Measurements from ENCODE around the gene DOCK10.

The DOCK10 gene

DNA sequence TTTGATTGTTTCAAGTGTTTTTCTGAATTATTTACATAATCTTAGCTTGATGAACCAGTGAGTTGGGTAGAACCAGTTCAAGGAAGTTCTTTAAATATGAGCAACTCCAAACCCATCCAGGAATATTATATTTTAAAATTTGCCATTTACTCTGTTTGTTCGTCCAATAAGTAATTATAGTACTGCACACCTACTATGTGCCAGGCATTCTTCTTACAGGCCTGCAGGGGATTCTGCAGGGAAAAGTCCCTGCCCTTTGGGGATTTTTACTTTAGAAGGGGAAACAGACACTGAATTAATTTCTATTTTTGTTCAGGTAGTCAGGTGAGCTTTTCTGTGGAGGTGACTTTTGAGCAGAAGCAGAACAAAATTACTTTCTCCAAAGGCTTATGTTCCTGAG lies 146.9 kb downstream of the DOCK10 start:
- no peak for TF ChIP-seq ZBTB7A (IDR thresholded peaks at IDR 0.05; ENCODE audit: low read depth)
- no peak for TF ChIP-seq YY1 (IDR thresholded peaks at IDR 0.05; ENCODE audit: low read depth)
- TF ChIP-seq TCF12 (IDR thresholded peaks at IDR 0.05; ENCODE audit: low read depth) = no peak
- no peak for TF ChIP-seq CREB1 (IDR thresholded peaks at IDR 0.05; ENCODE audit: low read depth)
- TF ChIP-seq FOXM1 (IDR thresholded peaks at IDR 0.05; ENCODE audit: borderline replicate concordance, low read depth) = no peak
- no peak for TF ChIP-seq NFIC (IDR thresholded peaks at IDR 0.05)
- TF ChIP-seq EP300 (IDR thresholded peaks at IDR 0.05; ENCODE audit: borderline replicate concordance) = no peak
- TF ChIP-seq TEAD4 (IDR thresholded peaks at IDR 0.05) = no peak
- TF ChIP-seq CEBPB (IDR thresholded peaks at IDR 0.05) = no peak
- no peak for TF ChIP-seq REST (IDR thresholded peaks at IDR 0.05; ENCODE audit: low read depth)

- TF ChIP-seq CEBPB (IDR thresholded peaks at IDR 0.05) = no peak
Observed at GRCh38 chr2:224894356-224894755, 147.9 kb downstream of the DOCK10 start.

- TF ChIP-seq TAF1 (IDR thresholded peaks at IDR 0.05; ENCODE audit: low read depth) = no peak
- TF ChIP-seq YY1 (IDR thresholded peaks at IDR 0.05; ENCODE audit: low read depth) = no peak
- TF ChIP-seq FOXM1 (IDR thresholded peaks at IDR 0.05; ENCODE audit: borderline replicate concordance, low read depth) = no peak
- no peak for TF ChIP-seq NFIC (IDR thresholded peaks at IDR 0.05)
- TF ChIP-seq USF1 (IDR thresholded peaks at IDR 0.05) = no peak
- TF ChIP-seq ZBTB7A (IDR thresholded peaks at IDR 0.05; ENCODE audit: low read depth) = no peak
- TF ChIP-seq, protein P1, sequence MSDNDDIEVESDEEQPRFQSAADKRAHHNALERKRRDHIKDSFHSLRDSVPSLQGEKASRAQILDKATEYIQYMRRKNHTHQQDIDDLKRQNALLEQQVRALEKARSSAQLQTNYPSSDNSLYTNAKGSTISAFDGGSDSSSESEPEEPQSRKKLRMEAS (IDR thresholded peaks at IDR 0.05) = no peak
Observed at GRCh38 chr2:224893848-224894247, 148.4 kb downstream of the DOCK10 start.

- no peak for TF ChIP-seq USF1 (IDR thresholded peaks at IDR 0.05)
- TF ChIP-seq FOXM1 (IDR thresholded peaks at IDR 0.05; ENCODE audit: borderline replicate concordance, low read depth) = no peak
- TF ChIP-seq CREB1 (IDR thresholded peaks at IDR 0.05; ENCODE audit: low read depth) = no peak
- no peak for TF ChIP-seq YY1 (IDR thresholded peaks at IDR 0.05; ENCODE audit: low read depth)
- TF ChIP-seq RAD21 (IDR thresholded peaks at IDR 0.05; ENCODE audit: low read depth) = no peak
- no peak for TF ChIP-seq EP300 (IDR thresholded peaks at IDR 0.05; ENCODE audit: borderline replicate concordance)
- TF ChIP-seq EGR1 (IDR thresholded peaks at IDR 0.05) = no peak
- TF ChIP-seq TAF1 (IDR thresholded peaks at IDR 0.05; ENCODE audit: low read depth) = no peak
- no peak for TF ChIP-seq REST (IDR thresholded peaks at IDR 0.05; ENCODE audit: low read depth)
- no peak for TF ChIP-seq TCF12 (IDR thresholded peaks at IDR 0.05; ENCODE audit: low read depth)
- TF ChIP-seq ZBTB7A (IDR thresholded peaks at IDR 0.05; ENCODE audit: low read depth) = no peak
- TF ChIP-seq TEAD4 (IDR thresholded peaks at IDR 0.05) = no peak
- TF ChIP-seq, protein P1 (IDR thresholded peaks at IDR 0.05) = no peak
Observed at GRCh38 chr2:224892574-224893204, 149.6 kb downstream of the DOCK10 start.

DNA sequence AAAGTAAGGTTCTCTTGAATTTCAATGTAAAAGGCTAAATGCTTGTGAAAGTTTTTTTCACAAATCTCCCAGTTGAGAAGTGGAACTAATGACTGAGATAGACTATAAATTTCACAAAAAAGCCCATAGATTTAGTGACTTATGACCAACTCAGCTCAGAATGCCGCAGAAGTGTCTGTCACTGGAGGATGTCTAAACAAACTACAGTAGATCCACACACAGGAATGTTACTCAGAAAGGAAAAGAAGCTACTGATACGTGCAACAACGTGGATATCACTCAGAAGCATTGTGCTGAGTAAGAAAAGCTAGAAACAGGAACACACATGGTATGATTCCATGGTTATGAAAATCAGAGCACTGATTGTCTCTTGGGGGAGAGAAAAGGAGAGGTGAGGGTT lies 151.9 kb downstream of the DOCK10 start:
- no peak for TF ChIP-seq EP300 (IDR thresholded peaks at IDR 0.05; ENCODE audit: borderline replicate concordance)
- no peak for TF ChIP-seq TEAD4 (IDR thresholded peaks at IDR 0.05)
- TF ChIP-seq CEBPB (IDR thresholded peaks at IDR 0.05) = no peak
- TF ChIP-seq REST (IDR thresholded peaks at IDR 0.05; ENCODE audit: low read depth) = no peak
- TF ChIP-seq USF1 (IDR thresholded peaks at IDR 0.05) = no peak
- TF ChIP-seq, protein P1 (IDR thresholded peaks at IDR 0.05) = no peak
- TF ChIP-seq EGR1 (IDR thresholded peaks at IDR 0.05) = no peak
- TF ChIP-seq YY1 (IDR thresholded peaks at IDR 0.05; ENCODE audit: low read depth) = no peak
- TF ChIP-seq TCF12 (IDR thresholded peaks at IDR 0.05; ENCODE audit: low read depth) = no peak
- no peak for TF ChIP-seq RAD21 (IDR thresholded peaks at IDR 0.05; ENCODE audit: low read depth)
- TF ChIP-seq ZBTB7A (IDR thresholded peaks at IDR 0.05; ENCODE audit: low read depth) = no peak
- no peak for TF ChIP-seq TAF1 (IDR thresholded peaks at IDR 0.05; ENCODE audit: low read depth)
- no peak for TF ChIP-seq NFIC (IDR thresholded peaks at IDR 0.05)
- no peak for TF ChIP-seq CREB1 (IDR thresholded peaks at IDR 0.05; ENCODE audit: low read depth)
- TF ChIP-seq FOXM1 (IDR thresholded peaks at IDR 0.05; ENCODE audit: borderline replicate concordance, low read depth) = no peak

Measured in Ishikawa (cell line).